HG03378 (cell line): ENCODE measurements around the gene SLC16A4.
"Not testable (repeated sequence)": the region's sequence is repeated elsewhere in the genome, so short reads cannot be mapped to it uniquely, and the experiment has no call there.

ENCODE experiments used
- ATAC-seq: cut with Tn5 transposase; IDR thresholded peaks from one replicate; pipeline ENCODE4 v1.9.1; 2021; ENCODE audit warnings: mild to moderate bottlenecking, moderate library complexity; ENCODE audit not compliant: unreplicated experiment

The SLC16A4 gene

DNA sequence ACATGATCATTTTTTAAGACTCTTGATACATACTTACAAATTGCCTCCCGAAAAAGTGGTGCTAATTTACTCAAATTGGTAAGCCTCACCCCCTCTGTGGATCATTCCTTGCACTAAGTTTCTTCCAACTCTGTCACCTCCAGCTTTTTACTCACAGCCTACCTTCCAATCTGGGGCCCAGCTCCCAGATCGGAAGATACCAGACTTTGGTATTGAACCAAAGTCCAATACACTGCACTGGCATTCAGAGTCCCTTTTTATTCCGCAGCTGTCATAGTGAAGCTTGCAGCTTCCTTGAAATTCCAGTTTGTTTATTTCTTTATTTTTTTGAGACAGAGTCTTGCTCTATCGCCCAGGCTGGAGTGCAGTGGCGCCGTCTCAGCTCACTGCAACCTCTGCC, 18.5 kb upstream of the SLC16A4 start:
- no peak for ATAC-seq

- no peak for ATAC-seq
Observed at GRCh38 chr1:110408488-110408887, 17.7 kb upstream of the SLC16A4 start.

DNA sequence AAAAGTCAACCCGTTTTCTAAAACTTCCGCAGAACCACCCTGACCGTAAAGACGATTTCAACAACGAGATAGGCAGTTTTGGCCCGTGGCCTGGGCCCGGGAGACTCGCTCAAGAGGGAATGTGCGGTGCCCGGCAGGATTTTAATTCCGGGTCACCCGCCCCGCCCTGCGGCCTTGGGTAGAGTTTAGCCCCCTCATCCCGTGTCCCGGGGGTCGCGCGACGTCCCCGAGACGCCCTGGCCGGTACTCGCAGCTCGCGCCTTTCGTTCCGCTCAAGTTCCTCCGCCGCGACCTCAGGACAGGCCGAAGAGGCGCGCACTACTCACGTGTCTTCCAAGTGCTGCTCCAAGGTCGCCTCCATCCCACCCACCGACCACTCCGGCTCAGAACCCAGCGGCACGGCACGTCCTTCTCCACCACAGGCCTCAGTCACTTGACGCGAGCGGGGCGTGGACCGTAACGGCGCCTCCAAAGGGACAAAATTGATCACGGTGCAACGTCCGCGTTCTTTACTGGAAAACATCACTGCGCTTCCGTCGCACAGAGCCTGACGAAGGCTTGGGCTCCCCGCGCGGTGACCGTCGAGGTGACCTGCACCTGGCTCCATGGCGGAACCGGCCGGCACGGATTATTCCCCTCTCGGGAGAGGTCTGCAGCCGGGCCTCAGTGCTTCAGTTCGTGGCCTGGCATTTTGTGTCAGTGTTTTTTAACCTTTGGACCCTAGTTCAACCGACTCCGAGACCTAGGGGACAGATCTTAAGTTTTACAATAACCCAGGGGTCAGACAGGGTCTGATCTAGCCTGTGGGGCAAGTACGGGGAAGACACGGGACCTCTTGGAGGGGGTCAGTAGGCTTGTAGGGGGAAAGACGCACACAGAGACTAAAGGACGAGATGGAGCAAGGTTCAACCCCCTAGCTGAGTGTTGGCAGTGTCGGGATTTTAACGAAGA, 16.7 kb upstream of the SLC16A4 start, which contains the start of gene LAMTOR5:
Gene LAMTOR5, minus strand, starts transcription at position 435 of the 951 bp plus-strand sequence. Its CDS starts 74 bp downstream, at position 361.
- peak; percentile 80 for ATAC-seq

- ATAC-seq, result not testable (repeated sequence)
Observed at GRCh38 chr1:110406407-110406806, 15.6 kb upstream of the SLC16A4 start.

GRCh38 chr1:110404401-110404800, 13.6 kb upstream of the SLC16A4 start:
- ATAC-seq, result no peak

GRCh38 chr1:110403805-110404204, 13.0 kb upstream of the SLC16A4 start:
- ATAC-seq, result no peak

GRCh38 chr1:110396259-110396958, 5.6 kb upstream of the SLC16A4 start:
- ATAC-seq, result not testable (repeated sequence)

- no peak for ATAC-seq
Observed at GRCh38 chr1:110394493-110394820, 3.6 kb upstream of the SLC16A4 start.

DNA sequence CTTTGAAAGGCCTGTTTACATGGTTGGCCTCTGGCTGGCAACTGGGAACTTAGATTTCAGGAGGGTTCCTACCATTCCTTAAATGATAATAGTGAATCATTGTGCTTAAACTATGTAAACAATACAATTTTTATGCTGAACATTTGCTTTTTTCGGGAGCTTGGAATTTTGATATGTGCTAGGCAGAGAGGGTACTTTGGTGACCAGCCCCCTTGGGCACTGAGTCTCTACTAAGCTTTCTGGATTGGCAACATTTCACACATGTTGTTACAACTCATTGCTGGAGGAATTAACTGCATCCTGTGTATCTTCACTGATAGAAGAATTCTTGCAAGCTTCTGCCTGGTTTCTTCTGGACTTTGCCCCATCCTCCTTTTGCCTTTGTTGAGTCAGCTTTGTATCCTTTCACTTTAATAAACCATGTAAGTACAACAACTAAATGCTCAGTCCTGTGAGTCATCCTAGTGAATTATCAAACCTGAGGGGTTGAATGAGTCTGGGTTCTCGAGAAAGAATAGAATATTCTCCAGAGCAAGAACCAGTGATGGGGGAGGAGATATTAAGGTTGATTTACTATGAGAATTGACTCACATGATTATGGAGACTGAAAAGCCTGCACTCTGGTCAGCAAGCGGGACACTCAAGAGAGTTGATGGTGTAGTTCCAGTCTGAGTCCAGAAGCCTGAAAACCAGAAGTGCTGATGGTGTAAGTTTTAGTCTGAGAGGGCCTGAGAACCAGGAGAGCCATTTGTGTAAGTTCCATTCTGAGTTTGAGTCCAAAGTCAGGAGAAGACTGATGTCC, 3.1 kb upstream of the SLC16A4 start:
- no peak for ATAC-seq

DNA sequence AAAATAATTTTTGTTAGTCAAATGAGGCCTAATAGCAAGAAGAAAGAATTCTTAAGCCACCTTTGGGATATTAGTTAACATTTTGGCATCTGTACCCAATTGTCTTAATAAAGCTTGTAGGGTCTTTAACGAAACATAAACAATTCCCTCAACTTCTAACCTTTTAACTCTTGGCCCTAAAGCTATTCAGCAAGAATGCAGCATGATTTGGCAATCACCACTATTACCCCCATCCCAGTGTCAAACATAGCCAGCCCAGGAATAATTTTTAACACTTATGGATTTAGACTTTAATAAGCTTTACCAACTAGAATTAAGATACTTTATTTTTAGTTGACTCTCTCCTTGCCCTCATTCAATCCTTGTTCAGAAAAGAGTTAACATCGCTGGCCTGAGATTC, 2.5 kb upstream of the SLC16A4 start:
- no peak for ATAC-seq

DNA sequence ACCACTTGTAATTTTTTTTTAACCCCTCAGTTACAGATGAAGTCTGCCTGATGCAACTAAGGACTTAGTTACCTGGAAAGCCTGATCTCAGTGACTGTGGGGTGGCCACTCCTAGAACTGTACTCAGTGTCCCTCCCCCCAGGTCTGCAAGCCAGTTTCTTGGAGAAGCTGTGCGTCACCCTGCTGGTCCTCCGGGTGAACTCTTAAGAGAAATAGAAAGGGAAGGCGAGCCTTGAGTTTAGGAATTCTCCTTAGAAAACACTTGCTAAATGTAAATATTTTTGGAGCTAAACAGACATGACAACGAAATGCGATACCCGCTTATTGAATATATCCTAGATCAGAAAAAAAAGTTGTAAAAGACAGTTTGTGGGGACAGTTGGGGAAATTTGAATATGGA, 730 bp downstream of the SLC16A4 start:
- ATAC-seq, result no peak

- ATAC-seq, result no peak
Observed at GRCh38 chr1:110387048-110387754, 3.6 kb downstream of the SLC16A4 start.

DNA sequence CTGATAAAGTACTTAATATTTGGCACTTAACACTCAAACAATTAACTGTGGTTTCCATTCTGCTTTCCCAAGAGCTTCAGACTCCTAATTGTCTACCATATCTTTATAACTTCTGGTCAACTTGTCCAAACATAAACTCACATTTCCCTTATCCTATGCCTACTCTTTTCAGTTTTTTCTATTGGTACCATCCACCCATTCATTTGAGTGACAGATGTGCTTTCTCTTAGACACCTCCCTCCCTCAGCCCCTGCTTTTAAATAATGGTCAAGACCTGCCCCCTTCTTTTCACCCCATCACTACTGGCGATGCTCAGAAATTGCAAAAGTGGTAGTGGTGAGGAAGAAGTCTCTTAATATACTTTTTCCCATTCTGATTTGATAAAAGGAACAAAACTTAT, 5.5 kb downstream of the SLC16A4 start:
- no peak for ATAC-seq

- ATAC-seq, result peak; percentile 75
Observed at GRCh38 chr1:110384581-110385321, 6.1 kb downstream of the SLC16A4 start.

DNA sequence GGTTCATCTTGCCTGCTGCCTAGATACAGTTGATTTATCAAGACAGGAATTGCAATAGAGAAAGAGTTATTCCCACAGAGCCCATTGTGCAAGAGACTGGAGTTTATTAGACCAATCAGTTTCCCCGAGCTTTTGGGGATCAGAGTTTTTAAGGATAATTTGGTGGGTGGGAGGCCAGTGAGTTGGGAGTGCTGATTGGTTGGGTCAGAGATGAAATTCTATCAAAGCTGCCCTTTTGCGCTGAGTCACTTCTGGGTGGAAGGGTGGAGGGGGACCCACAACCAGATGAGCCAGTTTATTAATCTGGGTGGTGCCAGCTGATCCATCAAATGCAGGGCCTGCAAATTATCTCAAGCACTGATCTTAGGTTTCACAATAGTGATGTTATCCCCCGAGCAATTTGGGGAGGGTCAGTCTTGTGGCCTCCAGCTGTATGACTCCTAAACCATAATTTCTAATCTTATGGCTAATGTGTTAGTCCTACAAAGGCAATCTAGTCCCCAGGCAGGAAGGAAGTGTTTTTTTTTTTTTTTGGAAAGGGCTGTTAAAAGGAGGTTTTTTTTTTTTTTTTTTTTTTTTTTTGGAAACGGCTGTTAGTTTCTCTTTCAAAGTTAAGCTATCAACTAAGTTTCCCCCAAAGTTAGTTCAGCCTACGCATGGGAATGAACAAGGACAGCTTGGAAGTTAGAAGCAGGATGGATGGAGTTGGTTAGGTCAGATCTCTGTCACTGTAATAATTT, 7.4 kb downstream of the SLC16A4 start:
- ATAC-seq, result no peak

- ATAC-seq, result no peak
Observed at GRCh38 chr1:110380672-110381283, 10.0 kb downstream of the SLC16A4 start.

- no peak for ATAC-seq
Observed at GRCh38 chr1:110375490-110375889, 15.3 kb downstream of the SLC16A4 start.

DNA sequence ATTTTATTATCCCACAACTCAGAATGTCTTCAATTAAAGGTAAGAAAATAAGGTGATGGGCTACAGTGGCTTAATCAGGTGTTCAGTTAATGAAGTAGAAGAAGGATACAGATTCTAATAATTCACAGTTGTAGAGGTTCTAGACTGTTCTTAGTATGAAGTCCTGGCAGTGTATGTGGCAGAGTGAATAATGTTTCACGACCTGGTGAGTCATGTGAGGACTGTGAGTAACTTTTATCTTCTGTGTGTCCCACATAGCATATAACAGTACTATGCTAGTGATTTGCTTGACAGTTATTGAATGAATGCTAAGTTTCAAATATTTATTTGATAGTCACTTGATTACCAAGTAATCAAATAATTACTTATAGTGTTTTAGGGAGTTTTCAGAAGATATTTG, 20.0 kb downstream of the SLC16A4 start:
- ATAC-seq, result no peak

- no peak for ATAC-seq
Observed at GRCh38 chr1:110364221-110364620, 26.6 kb downstream of the SLC16A4 start.
